Measurements from ENCODE around the gene NR1I3.

The NR1I3 gene

DNA sequence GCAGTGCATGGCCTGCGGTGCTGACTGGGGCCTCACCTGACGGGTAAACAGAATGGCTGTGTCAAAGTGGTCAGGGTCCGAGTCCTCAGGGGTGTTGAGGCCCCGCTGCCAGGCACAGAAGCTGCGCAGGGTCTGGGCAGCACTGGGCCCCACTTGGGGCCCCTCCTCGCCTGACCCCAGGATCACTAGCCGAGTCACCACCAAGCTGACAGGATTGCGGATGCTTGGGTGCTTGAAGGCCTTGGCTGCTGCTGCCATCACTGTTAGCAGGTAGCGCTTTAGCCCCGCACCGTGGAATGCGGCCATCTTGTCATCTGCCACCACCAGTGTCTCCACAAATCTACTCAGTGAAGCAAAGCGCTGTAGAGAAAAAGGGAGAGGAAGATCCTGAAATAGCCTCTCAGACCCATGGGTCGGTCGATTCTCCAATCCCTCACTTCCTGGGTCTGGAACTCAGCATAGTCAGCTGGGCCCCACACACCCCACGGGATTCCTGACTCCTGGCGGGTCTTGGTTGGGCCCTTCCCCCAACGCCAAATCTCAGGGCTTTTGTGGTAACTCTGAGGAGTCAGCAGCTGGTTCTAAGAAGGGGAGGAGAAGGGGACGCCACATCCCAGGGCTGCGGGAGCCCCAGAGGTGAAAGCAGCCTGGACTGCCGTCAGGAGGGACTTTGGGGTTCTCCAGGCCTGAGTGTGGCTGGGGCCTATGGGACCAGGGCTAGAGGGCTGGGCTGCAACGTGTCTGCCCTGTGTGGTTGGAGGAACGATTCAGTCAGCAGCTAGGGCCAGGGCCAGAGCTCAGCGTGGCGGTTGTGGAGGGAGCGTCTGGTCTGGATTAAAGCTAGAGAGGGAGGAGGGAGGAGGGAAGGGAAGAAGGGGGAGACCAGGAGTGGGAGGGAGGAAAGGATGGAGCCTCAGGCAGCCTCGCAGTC is 41.2 kb downstream of the NR1I3 start:
- peak in 11 of 56 donors; percentile 20 to 37 (median 28) for DNase-seq

DNA sequence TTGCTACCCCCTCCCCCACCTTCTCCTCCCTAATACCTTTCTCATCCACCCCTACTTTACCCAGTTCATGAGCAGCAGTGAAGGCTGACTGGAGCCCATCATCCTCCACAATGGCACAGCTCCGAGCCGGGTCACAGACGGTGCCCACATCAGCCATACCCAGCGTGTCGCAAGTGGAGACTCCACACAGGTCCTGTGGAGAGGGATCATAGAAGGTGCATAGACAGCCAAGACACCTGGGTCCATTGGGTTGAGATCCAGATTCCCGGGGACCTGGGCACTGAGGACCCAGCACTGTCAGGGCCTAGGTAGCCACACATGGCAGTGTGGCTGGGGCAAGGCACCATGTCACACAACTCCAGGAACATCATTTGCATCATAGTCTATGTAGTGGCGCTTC is 41.9 kb downstream of the NR1I3 start:
- no peak for DNase-seq

DNA sequence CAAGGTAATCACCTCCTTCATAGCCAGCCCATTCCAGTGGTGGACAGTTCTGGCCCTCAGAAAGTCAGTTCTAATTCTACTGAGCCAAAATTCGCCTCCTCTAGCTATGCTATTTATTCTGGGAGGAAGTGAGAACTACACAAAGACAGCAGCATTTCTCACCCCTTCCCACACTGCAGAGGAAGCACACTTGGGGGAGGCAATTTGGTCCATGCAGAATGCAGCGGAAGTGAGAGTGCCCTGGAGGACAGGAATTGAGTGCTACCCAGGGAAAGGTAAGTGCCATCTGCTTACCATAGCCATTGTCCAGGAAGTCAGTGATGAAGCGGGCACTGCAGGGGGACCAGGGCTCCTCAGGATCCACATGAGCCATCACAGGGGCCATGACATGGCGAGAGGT is 42.8 kb downstream of the NR1I3 start:
- peak in 3 of 56 donors; percentile 3 to 34 (median 13) for DNase-seq

DNA sequence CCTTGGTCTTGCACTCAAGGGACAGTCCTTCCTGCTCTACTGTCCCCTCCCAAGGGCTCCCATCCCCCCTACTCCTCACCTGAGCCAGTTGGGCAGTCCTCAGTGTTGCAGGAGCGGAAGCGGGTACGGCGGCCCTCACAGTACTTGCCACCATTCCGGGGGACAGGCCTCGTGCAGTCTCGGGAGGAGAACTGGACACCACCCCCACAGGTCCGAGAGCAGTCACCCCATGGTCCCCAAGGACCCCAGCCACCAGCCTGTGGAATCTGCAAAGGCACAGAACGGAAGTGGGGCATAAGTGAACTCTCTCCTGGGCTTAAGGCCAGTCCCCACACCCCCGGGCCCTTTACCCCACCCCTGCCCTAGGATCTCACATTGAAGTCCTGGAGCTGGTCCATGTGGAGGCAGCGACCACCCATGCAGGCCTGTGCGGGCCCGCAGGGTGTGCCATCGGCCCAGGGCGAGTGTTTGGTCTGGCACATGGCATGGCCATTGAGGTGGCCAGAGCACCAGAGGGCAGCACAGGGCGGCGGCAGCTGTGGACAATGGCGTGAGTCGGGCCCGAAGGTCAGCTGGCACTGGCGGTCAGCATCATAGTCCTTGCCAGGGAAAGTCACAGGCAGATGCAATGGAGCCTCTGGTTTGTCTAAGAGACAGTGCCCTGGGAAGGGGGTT is 44.3 kb downstream of the NR1I3 start:
- DNase-seq = peak in 52 of 56 donors; percentile 25 to 87 (median 73)

DNA sequence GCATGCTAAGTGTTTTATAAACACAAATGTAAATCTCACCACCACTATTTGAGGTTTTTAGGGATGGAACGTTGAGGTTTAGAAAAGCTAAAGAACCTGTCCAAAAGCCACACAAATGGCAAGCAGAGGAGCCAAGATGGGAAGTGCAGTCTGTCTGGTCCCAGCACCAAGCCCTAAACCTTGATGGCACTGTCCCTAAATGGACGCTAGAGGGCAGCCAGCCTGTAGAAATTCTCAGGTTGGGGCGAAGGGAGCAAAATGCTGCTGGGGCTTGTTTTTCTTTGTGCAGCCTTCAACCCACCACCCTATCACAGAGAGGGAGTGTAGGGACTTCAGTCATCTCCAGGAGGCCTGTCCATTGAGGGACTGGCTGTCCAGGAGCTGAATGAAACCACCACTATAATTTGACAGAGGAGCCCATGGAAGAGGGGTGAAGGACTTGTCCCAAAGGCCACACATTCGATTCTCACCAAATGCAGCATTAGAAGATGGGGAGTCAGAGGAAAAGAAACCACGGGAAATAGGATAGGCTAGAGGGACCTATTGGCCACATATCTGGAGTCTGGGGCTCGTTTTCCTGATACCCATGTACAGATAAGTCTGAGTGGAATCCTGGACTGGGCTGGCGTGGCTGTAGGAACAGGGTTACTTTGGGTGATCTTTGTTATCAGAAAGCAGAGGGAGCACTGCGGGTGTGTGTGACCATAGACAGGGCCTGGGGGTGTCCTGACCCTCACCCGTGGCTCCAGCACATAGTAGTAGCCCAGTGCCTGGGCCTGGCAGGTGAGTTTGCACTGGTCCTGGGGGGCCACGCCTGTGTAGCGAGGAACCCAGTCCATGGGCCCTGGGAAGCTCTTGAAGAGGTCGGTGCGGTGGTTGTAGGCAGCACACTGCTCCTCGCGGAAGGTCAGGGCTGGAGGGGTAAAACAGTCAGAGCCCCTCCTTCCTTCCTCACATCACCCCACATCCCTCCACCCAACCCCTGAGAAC is 45.2 kb downstream of the NR1I3 start:
- peak in 45 of 56 donors; percentile 11 to 83 (median 44) for DNase-seq

DNA sequence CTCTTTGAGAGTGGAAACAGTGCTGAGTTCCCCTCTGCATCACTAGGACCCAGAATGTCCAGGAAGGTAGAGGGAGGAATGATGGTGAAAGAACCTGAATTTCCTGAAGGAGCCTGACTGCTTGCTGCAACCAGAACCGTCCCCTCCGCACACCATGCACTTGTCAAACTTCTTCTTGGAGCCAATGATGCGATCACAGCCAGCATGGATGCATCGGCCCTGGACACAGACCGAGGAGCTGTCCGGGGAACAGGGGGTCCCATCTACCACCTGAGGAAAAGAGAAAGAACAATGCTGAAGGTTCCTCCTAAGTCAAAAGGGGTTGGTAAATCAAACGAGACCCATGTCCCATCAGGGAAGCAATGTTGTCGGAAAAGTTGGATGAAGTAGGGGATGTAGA is 46.0 kb downstream of the NR1I3 start:
- DNase-seq = no peak

DNA sequence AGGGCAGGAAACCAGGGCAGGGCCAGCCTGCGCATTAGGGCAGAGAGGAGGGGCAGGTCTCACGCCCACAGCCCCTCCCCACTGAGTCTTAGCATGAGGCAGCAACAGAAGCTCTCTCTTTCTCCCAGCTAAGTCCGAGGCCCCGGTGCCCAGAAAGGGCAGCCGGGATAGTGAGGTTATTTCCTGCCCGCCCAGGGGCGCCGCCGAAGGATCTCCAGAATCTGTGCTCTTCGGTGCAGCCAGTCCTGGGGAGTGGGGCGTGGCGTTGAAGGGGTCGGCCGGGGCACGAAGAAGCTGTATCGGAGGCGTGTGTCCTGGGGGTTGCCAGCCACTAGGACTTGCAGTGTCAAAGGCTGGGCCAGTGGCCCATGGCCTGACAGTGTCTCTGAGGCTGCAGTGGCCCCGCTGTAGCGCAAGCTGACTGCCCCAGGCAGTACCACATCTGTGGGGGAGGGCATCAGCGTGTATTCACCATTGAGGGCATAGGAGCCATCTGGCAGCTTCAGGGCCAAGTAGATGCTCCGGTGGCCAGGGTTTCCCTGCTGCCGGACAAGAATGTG is 47.0 kb downstream of the NR1I3 start:
- DNase-seq = peak in 26 of 56 donors; percentile 7 to 69 (median 27)

DNA sequence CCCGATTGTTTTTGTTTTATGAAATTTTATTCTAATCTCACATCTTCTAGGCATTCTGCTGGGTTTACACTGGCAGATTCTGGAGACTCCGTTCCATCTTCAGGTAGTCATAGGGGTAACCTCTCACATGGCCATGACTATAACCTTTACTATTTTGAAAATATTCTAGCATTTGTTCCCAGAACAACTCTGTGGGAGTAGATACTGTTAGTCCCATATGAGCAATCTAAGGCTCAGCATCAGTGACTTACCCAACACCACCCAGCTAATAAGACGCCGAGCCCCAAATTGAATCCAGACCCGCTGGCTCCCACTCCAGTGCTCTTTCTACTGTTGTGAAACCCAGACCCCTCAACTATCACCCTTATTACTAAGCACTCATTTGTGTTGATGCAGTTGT is 49.0 kb downstream of the NR1I3 start:
- no peak for DNase-seq

DNA sequence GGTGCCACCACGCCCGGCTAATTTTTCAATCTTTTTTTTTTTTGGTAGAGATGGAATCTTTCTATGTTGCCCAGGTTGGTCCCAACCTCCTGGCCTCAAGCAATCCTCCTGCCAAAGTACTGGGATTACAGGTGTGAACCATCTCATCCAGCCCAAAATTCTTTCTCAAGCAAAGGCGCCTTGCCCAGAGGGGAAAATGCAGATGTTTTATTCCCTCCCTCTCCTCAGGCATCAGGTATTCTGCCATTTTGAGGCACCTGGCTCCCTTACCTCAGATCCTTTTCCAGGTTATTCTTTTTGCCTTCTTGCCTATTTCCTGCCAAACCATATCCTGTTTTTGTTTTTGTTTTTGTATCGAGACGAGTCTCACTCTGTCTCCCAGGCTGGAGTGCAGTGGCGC is 49.6 kb downstream of the NR1I3 start:
- DNase-seq = no peak

DNA sequence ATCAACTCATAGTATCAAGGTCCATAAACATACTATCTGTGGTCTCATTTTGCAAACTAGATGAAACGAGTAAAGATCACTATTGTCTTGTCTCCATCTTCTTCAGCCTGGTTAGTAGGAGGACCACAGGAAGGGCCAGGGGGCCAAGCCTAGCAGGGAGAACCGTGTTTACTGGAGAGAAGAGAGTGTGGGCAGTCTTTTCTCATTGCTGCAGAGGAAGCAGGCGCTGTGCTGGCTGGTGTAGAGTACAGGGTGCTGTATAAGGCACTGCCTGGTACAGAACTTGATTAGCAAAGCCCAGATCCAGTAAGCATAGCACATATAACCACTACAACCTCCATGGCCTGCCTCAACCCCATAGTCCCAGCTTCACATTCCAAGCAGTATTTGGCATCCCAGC is 50.7 kb downstream of the NR1I3 start:
- DNase-seq = peak in 1 of 56 donors; percentile 6

DNA sequence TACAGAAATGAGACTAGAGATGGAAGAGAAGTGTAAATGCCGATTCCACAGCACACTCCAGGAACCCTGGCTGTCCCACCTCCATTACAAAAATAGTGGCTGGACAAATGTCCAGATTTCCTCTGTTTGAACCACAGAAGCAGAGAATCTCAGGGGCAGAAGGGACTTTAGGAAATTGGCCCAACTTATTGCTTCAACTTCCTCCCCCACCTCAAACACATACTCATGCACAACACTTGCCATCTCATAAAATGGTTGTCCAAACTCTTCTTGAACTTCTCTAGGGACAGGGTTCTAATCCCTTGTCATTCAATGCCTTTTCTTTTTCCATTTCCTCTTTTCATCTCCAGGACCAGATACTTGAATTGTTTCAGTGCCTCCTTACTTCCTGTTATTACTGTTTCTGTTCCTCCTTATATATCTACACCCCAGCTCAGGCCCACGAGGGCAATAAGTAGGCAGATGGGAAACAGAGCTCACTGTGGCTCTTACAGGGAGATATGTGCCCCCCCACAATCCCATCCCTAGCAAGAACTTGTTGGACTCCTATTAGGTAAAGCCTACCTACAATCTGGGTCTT is 52.2 kb downstream of the NR1I3 start:
- peak in 2 of 56 donors; percentile 6 to 14 for DNase-seq

DNA sequence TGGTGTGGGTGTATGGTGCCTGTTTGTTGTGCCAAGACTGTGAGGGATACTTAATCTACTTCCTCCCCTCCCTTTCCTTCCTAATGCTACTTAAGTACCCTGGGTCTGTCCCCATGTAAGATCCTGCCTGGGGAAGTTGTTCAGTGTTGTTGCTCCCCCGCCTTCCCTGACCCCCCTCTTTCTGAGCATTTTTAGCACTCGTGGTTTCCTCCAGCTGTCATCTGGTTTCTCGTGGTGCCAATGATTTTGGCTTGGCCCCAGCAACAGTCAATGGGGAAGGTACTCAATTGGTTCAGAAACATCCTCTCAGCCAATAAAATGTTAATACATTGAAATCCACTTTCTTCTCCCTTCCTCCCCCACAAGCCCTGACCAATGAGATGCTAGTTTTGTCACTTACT is 52.7 kb downstream of the NR1I3 start:
- DNase-seq = peak in 28 of 56 donors; percentile 9 to 58 (median 26)

DNA sequence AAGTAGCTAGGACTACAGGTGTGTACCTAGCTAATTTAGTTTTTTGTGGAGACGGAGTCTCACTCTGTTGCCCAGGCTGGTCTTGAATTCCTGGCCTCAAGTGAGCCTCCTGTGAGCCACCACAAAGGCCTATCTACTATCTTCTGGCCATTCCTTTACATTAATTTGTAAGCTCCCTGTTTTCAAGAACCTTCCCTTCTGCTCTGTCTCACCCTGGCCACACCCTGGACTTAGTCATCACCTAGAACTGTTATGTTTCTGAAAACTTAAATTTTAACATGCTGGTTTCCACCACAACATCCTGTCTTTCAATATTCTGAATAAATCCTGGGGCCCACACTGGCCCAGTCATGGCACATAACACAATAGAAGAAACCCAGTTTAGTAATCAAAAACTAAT is 55.8 kb downstream of the NR1I3 start:
- no peak for DNase-seq

DNA sequence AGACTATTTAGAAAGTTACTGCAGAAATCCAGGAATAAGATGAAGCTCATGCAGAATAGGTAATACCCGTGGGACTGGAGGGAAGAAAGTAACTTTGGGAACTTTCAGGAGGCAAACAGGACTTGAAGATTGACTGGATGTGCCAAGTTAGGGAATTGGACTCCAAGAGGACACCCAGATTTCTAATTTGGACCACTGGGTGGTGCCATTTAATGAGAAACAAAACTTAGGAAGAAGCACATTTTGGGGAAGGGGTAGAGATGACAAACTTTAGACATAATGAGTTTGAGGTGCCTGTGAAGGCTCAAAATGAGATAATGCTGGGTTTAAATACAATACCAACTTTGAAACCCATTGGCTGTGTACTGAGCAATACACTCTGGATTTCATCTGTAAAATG is 57.4 kb downstream of the NR1I3 start:
- no peak for DNase-seq

DNA sequence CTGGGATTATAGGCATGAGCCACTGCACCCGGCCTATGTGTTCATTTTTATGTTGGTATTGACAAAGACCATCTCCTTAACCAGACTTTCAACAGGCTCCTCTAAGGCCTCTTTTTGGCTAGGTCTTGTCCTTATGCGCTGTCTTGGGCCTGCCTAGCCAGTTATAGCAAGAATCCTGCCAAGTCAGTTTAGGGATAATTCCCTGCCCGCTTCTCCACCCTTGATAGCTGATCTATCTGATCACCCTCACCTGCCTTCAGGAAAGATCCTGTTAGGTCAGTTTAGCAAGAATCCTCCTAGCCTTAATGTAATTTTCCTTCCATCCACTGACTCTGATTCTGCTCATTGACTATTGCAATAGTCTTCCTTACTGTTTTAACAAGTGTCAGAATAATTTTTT is 58.3 kb downstream of the NR1I3 start:
- DNase-seq = no peak
